ENCODE results near the gene CACNB4. TPM values are rescaled to one million over a fixed set of nuclear protein-coding genes. Genes with fewer than 3 reads are reported as not detected.
"Not testable (repeated sequence)": the region's sequence is repeated elsewhere in the genome, so short reads cannot be mapped to it uniquely, and the experiment has no call there.

CACNB4 gene
- total and polyA plus RNA-seq, 2 donors, result 3.0 to 3.5 TPM

DNA sequence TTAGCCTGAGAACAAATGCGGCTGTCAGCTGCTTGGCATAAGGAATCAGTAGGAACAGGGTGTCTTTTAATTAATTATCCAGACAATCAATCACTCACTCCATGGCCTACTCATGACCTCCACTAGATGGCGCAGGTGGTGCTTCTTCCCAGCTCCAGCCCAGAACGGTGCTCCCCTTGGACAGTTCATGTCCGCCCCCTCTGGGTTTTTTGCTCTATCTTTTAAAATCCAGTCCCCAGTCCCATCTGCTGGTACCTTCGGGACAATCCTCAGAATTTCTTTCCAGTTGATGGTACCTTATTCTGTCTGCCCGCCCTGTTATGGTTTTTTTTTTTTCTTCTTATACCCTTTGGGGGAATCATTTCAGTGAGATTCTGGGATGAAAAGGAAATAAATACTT, 99.8 kb downstream of the CACNB4 start:
- H3K36me3 ChIP-seq (ENCODE audit: control insufficient read depth in 2 of 2, insufficient read depth in 2 of 2, low read length in 1 of 2), result no peaks in the 10 kb centered on the region
- no peaks in the 10 kb centered on the region for H3K4me1 ChIP-seq (ENCODE audit: control insufficient read depth in 2 of 2, insufficient read depth in 2 of 2, low read length in 2 of 2)
- H3K4me3 ChIP-seq (ENCODE audit: low read length in 2 of 2), result no peak overlapping the region
- WGBS, result 54% methylated on average over 6 of the region's 6 CpGs
- no peaks in the 10 kb centered on the region for H3K9me3 ChIP-seq (ENCODE audit: control insufficient read depth in 2 of 2, insufficient read depth in 1 of 2, low read length in 1 of 2)
- H3K27me3 ChIP-seq (ENCODE audit: control insufficient read depth in 2 of 2, insufficient read depth in 1 of 2, low read length in 1 of 2), result no peaks in the 10 kb centered on the region
- DNase-seq (ENCODE audit: low read depth in 6 of 9, low spot score in 9 of 9), result peak in 5 of 9 donors; percentile 18 to 43 (median 20)
- H3K27ac ChIP-seq (ENCODE audit: low read depth in 1 of 2, low read length in 1 of 2), result no peak overlapping the region

DNA sequence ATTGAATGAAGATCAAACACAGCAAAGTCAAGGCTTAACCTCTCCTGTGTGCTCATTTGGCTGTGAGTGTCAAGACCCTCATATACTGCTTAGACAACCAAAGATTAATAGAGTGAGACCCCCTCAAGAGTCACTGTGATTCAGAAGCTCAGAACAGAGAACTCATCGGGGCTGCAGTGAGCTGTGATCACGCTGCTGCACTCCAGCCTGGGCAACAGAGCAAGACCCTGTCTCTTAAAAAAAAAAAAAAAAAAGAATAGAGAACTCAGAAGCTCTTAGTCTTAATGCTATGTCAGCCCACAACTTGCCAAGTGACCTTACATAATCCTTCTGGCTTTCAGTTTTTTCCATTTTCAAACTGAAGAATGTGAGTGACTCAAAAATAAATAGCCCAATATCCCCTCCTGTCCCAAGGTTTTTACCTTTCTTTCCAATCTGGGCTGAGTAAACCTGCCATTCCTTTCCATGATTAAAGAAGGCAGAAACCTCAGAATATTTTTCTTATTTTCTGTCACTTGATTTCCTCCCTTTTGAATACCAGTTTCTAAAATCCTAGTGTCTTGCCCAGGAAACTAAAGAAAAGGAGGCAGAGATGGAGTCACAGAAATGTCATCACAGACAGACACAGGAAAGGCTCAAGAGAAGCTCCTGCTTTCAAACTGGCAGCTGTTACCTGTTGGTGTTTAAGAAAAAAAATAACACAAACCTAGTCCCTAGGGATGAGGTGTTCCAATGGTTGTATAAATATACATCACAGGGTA, 102.4 kb downstream of the CACNB4 start:
- 95% methylated on average over 2 of the region's 2 CpGs for WGBS
- Histone ChIP-seq H3K4me1 (ENCODE audit: control insufficient read depth in 2 of 2, insufficient read depth in 2 of 2, low read length in 2 of 2) (no peaks in the 10 kb centered on the region), H3K36me3 (ENCODE audit: control insufficient read depth in 2 of 2, insufficient read depth in 2 of 2, low read length in 1 of 2) (no peaks in the 10 kb centered on the region), H3K27me3 (ENCODE audit: control insufficient read depth in 2 of 2, insufficient read depth in 1 of 2, low read length in 1 of 2) (no peaks in the 10 kb centered on the region), H3K4me3 (ENCODE audit: low read length in 2 of 2) (no peak overlapping the region), H3K27ac (ENCODE audit: low read depth in 1 of 2, low read length in 1 of 2) (no peak overlapping the region), H3K9me3 (ENCODE audit: control insufficient read depth in 2 of 2, insufficient read depth in 1 of 2, low read length in 1 of 2) (no peaks in the 10 kb centered on the region)
- DNase-seq (ENCODE audit: low read depth in 6 of 9, low spot score in 9 of 9), result no peak

DNA sequence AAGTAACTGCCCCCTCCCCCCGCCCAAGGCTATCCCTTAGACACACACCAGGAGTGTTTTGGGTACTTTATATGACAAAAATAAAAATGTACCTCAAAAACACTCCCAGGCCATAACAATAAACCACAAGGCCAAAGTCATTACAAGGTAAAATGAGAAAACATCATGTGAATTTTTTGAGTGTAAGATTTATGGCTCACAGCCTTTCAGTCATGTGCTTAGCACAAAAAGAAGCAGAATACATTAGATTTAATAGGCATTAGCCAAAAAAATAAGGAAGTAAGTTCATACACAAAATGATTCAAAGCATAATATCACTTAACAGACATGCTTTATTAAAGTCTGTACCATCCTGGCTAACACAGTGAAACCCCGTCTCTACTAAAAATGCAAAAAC, 103.7 kb downstream of the CACNB4 start:
- H3K27me3 ChIP-seq (ENCODE audit: control insufficient read depth in 2 of 2, insufficient read depth in 1 of 2, low read length in 1 of 2), result no peaks in the 10 kb centered on the region
- H3K4me3 ChIP-seq (ENCODE audit: low read length in 2 of 2), result no peak overlapping the region
- no peak overlapping the region for H3K27ac ChIP-seq (ENCODE audit: low read depth in 1 of 2, low read length in 1 of 2)
- no peaks in the 10 kb centered on the region for H3K4me1 ChIP-seq (ENCODE audit: control insufficient read depth in 2 of 2, insufficient read depth in 2 of 2, low read length in 2 of 2)
- H3K36me3 ChIP-seq (ENCODE audit: control insufficient read depth in 2 of 2, insufficient read depth in 2 of 2, low read length in 1 of 2), result no peaks in the 10 kb centered on the region
- DNase-seq (ENCODE audit: low read depth in 6 of 9, low spot score in 9 of 9), result no peak
- H3K9me3 ChIP-seq (ENCODE audit: control insufficient read depth in 2 of 2, insufficient read depth in 1 of 2, low read length in 1 of 2), result no peaks in the 10 kb centered on the region
- WGBS, result 88% methylated on average over 2 of the region's 2 CpGs

DNA sequence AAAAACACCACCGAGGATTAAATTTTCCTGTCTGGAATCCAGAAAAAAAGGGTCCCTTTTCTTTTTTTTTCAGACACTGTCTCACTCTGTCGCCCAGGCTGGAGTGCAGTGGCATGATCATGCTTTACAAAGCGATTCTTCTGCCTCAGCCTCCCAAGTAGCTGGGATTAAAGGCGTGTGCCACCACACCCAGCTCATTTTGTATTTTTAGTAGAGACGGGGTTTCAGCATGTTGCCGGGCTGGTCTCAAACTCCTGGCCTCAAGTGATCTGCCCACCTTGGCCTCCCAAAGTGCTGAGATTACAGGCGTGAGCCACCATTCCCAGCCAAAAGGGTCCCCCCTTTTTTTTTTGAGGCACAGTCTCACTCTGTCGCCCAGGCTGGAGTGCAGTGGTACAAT, 104.7 kb downstream of the CACNB4 start:
- H3K27me3 ChIP-seq (ENCODE audit: control insufficient read depth in 2 of 2, insufficient read depth in 1 of 2, low read length in 1 of 2); H3K27ac ChIP-seq (ENCODE audit: low read depth in 1 of 2, low read length in 1 of 2); H3K4me1 ChIP-seq (ENCODE audit: control insufficient read depth in 2 of 2, insufficient read depth in 2 of 2, low read length in 2 of 2); H3K4me3 ChIP-seq (ENCODE audit: low read length in 2 of 2); H3K9me3 ChIP-seq (ENCODE audit: control insufficient read depth in 2 of 2, insufficient read depth in 1 of 2, low read length in 1 of 2); DNase-seq (ENCODE audit: low read depth in 6 of 9, low spot score in 9 of 9); H3K36me3 ChIP-seq (ENCODE audit: control insufficient read depth in 2 of 2, insufficient read depth in 2 of 2, low read length in 1 of 2): not testable (repeated sequence)
- WGBS, result 98% methylated on average over 8 of the region's 8 CpGs

DNA sequence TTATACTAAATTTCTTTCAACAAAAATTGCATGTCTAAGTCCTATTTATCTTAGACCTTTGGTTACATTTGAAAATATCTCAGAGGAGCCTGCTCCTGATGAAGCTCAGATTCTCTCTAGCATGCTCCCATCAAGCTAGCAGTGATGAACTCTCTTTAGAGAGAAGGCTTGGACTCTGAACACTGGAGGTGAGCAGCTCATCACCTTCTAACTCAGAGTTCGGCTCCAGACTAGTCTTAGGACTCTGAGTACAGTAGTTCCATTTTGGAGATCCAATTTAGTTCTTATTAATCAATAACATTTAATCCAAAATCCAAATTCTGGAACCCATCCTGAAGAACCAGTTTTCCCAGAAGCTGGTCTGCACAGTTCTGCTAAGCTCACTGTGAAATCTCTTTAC, 107.8 kb downstream of the CACNB4 start:
- no peak overlapping the region for H3K27ac ChIP-seq (ENCODE audit: low read depth in 1 of 2, low read length in 1 of 2)
- H3K36me3 ChIP-seq (ENCODE audit: control insufficient read depth in 2 of 2, insufficient read depth in 2 of 2, low read length in 1 of 2), result no peaks in the 10 kb centered on the region
- no peak for DNase-seq (ENCODE audit: low read depth in 6 of 9, low spot score in 9 of 9)
- H3K4me1 ChIP-seq (ENCODE audit: control insufficient read depth in 2 of 2, insufficient read depth in 2 of 2, low read length in 2 of 2), result no peaks in the 10 kb centered on the region
- 88% methylated on average over 1 of the region's 1 CpG for WGBS
- no peaks in the 10 kb centered on the region for H3K27me3 ChIP-seq (ENCODE audit: control insufficient read depth in 2 of 2, insufficient read depth in 1 of 2, low read length in 1 of 2)
- no peak overlapping the region for H3K4me3 ChIP-seq (ENCODE audit: low read length in 2 of 2)
- H3K9me3 ChIP-seq (ENCODE audit: control insufficient read depth in 2 of 2, insufficient read depth in 1 of 2, low read length in 1 of 2), result no peaks in the 10 kb centered on the region

DNA sequence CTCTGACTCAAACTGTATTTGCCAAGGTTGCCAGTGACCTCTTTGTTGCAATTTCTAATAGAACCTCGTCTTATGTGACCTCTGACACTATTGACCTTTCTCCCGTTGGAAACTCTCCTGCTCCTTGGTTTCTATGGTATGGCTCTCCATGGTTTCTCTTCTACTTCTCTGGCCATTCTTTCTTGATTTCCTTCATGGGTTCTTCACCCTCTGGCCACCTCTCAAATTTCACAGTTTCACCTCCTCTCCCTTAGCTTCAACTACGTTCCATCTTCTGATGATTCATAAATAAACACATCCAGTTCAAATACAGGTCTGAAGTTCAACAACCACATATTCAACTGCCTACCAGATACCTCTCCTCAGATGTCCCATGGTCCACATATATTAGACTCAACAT, 109.5 kb downstream of the CACNB4 start:
- Histone ChIP-seq H3K4me3 (ENCODE audit: low read length in 2 of 2) (no peak overlapping the region), H3K27me3 (ENCODE audit: control insufficient read depth in 2 of 2, insufficient read depth in 1 of 2, low read length in 1 of 2) (no peaks in the 10 kb centered on the region), H3K9me3 (ENCODE audit: control insufficient read depth in 2 of 2, insufficient read depth in 1 of 2, low read length in 1 of 2) (no peaks in the 10 kb centered on the region), H3K27ac (ENCODE audit: low read depth in 1 of 2, low read length in 1 of 2) (no peak overlapping the region), H3K36me3 (ENCODE audit: control insufficient read depth in 2 of 2, insufficient read depth in 2 of 2, low read length in 1 of 2) (no peaks in the 10 kb centered on the region), H3K4me1 (ENCODE audit: control insufficient read depth in 2 of 2, insufficient read depth in 2 of 2, low read length in 2 of 2) (no peaks in the 10 kb centered on the region)
- DNase-seq (ENCODE audit: low read depth in 6 of 9, low spot score in 9 of 9), result no peak
- WGBS, result 95% methylated on average over 3 of the region's 3 CpGs

DNA sequence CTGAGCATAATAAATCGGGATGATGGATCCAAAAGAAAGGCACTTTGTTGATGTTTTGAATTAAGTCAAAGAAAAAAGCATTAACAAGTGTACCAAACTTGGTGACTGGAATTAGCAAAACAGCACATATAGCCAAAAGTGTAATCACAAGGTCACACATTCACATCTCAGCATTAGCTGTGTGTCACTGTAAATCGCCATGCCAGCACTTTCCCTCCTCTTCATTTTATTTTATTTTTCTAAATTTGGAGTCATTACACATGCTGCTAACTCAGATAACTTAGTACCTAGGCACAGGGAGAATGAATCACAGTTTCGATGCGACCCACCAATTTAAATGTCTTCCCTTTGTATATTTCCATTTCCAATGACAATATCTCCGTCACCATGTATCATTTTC, 111.4 kb downstream of the CACNB4 start:
- H3K27me3 ChIP-seq (ENCODE audit: control insufficient read depth in 2 of 2, insufficient read depth in 1 of 2, low read length in 1 of 2), result no peaks in the 10 kb centered on the region
- 97% methylated on average over 5 of the region's 5 CpGs for WGBS

DNA sequence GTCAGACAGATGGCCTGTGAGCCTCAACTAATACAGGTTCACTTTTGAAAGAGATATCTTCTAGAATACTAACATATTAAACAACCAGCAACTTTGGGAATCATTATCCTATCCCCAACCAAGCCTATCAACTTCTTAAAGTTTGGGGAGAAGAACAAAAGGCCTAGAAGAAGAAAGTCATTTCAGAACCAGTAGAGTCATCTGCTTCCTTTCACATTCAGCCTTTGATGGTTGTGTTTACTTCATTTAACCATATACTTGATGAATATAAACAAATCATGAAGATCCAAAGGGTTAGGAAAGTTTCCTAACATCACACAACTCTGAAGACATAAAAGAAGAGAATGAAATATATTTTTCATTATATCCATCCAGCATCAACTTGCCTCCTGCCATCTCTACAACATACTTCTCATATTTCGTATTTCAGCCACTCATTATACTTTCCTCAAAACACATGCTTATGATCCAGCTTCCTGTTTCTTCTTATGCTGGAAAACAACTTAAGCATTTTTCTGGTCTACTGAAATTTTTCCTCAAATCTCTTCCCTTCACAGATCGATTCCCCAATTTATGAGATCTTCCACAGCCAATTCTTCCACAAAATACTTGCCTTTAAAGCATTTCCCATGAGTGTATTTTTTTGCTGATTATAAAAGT, 114.3 kb downstream of the CACNB4 start:
- H3K27ac ChIP-seq (ENCODE audit: low read depth in 1 of 2, low read length in 1 of 2), result no peak overlapping the region
- no peak overlapping the region for H3K4me3 ChIP-seq (ENCODE audit: low read length in 2 of 2)
- no peaks in the 10 kb centered on the region for H3K4me1 ChIP-seq (ENCODE audit: control insufficient read depth in 2 of 2, insufficient read depth in 2 of 2, low read length in 2 of 2)
- no peak for DNase-seq (ENCODE audit: low read depth in 6 of 9, low spot score in 9 of 9)
- 92% methylated on average over 2 of the region's 2 CpGs for WGBS
- H3K36me3 ChIP-seq (ENCODE audit: control insufficient read depth in 2 of 2, insufficient read depth in 2 of 2, low read length in 1 of 2), result no peaks in the 10 kb centered on the region
- no peaks in the 10 kb centered on the region for H3K9me3 ChIP-seq (ENCODE audit: control insufficient read depth in 2 of 2, insufficient read depth in 1 of 2, low read length in 1 of 2)
- no peaks in the 10 kb centered on the region for H3K27me3 ChIP-seq (ENCODE audit: control insufficient read depth in 2 of 2, insufficient read depth in 1 of 2, low read length in 1 of 2)

More for the DNA sequence above, 111.4 kb downstream of the CACNB4 start:
- H3K4me1 ChIP-seq (ENCODE audit: control insufficient read depth in 2 of 2, insufficient read depth in 2 of 2, low read length in 2 of 2), result no peaks in the 10 kb centered on the region
- H3K36me3 ChIP-seq (ENCODE audit: control insufficient read depth in 2 of 2, insufficient read depth in 2 of 2, low read length in 1 of 2), result no peaks in the 10 kb centered on the region
- DNase-seq (ENCODE audit: low read depth in 6 of 9, low spot score in 9 of 9), result no peak
- no peak overlapping the region for H3K4me3 ChIP-seq (ENCODE audit: low read length in 2 of 2)
- no peaks in the 10 kb centered on the region for H3K9me3 ChIP-seq (ENCODE audit: control insufficient read depth in 2 of 2, insufficient read depth in 1 of 2, low read length in 1 of 2)
- H3K27ac ChIP-seq (ENCODE audit: low read depth in 1 of 2, low read length in 1 of 2), result no peak overlapping the region

DNA sequence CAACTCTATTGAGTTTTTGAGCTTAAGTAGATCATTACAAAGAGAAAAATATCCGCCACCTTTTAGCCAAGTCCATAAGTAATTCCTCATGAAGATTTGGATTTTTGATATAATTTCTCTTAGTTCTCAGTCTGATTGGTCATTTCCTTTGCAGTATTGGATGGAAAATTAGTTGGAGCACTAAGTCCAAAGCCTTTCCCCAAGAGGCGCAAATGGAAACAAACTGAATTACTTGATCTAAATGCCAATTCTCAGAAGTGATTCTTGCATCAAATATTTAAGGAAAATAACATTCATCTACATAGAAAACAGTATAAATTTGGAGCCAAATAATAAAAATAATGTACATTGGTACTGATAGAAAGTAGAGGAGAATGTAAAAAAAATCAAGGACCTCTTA, 115.6 kb downstream of the CACNB4 start:
- WGBS, result 69% methylated on average over 2 of the region's 2 CpGs
- H3K36me3 ChIP-seq (ENCODE audit: control insufficient read depth in 2 of 2, insufficient read depth in 2 of 2, low read length in 1 of 2), result no peaks in the 10 kb centered on the region
- no peaks in the 10 kb centered on the region for H3K27me3 ChIP-seq (ENCODE audit: control insufficient read depth in 2 of 2, insufficient read depth in 1 of 2, low read length in 1 of 2)
- H3K9me3 ChIP-seq (ENCODE audit: control insufficient read depth in 2 of 2, insufficient read depth in 1 of 2, low read length in 1 of 2), result peaks cover 0 to 2% of the 10 kb centered on the region in 2 donors
- no peak overlapping the region for H3K4me3 ChIP-seq (ENCODE audit: low read length in 2 of 2)
- DNase-seq (ENCODE audit: low read depth in 6 of 9, low spot score in 9 of 9), result no peak
- H3K4me1 ChIP-seq (ENCODE audit: control insufficient read depth in 2 of 2, insufficient read depth in 2 of 2, low read length in 2 of 2), result no peaks in the 10 kb centered on the region
- no peak overlapping the region for H3K27ac ChIP-seq (ENCODE audit: low read depth in 1 of 2, low read length in 1 of 2)

All from thymus (tissue), 11 donors.